Measurements from ENCODE around the gene HMCN2.

GRCh38 chr9:130378875-130379648 lies 113.5 kb downstream of the HMCN2 start:
- TF ChIP-seq CTCF (IDR thresholded peaks at IDR 0.05; ENCODE audit: extremely low read depth in 1 of 2, insufficient read depth in 1 of 2, low read depth in 1 of 2, low read length in 2 of 2) (no peak), JUN (IDR thresholded peaks at IDR 0.05; ENCODE audit: borderline replicate concordance, insufficient read depth, insufficient read length, low read depth) (no peak), POLR2A (IDR thresholded peaks at IDR 0.05; ENCODE audit: low read depth, low read length) (no peak), EZH2 (IDR thresholded peaks at IDR 0.05; ENCODE audit: borderline replicate concordance, low read depth, low read length, severe bottlenecking) (no peak), MAX (IDR thresholded peaks at IDR 0.05; ENCODE audit: insufficient read depth, insufficient read length) (no peak), POLR2AphosphoS5 (IDR thresholded peaks at IDR 0.05; ENCODE audit: insufficient read depth, low read depth, low read length) (no peak)
